H1 (cell line): ENCODE results near the gene OSBPL9. TPM values are rescaled to one million over a fixed set of nuclear protein-coding genes. Genes with fewer than 3 reads are reported as not detected.

Source experiments
- CHD7 ChIP-seq: fragments of 300-600 bp; sonication (generic); IDR thresholded peaks from 2 replicates; pipeline ENCODE4 v1.7.1; 2012; ENCODE audit warnings: low read length, moderate library complexity, mild to moderate bottlenecking, inconsistent platforms; ENCODE audit not compliant: insufficient replicate concordance
- CTBP2 ChIP-seq: IDR thresholded peaks from 2 replicates; pipeline ENCODE4 v1.7.0; 2011; ENCODE audit warnings: borderline replicate concordance, mild to moderate bottlenecking, moderate library complexity, mixed read lengths, low read length; ENCODE audit not compliant: insufficient read depth, insufficient read length
- polyA plus RNA-seq, 7 experiments: library from polyadenylated mRNA; depleted of rRNA in 3 of 7; stranded (reverse) in 5 of 7; unstranded in 2 of 7; fragments of >200 nt in 5 of 7; fragments of 200-250 nt in 2 of 7; gene quantifications; 1 replicate in 5 of 7; 2 replicates in 1 of 7; 4 replicates in 1 of 7; pipeline versions ENCODE4 v1.2.1 to v1.2.3, GENCODE V29; 2011 to 2013; ENCODE audit warnings: missing spikeins in 2 of 7, mixed read lengths in 2 of 7
- total RNA-seq: library from RNA; stranded (reverse); fragmentation: NEBNext Ultra II Directional; extraction: Animal tissue kit (Norgen Biotek cat#: 25700); gene quantifications from 2 replicates; pipeline ENCODE4 v1.2.1, GENCODE V29; 2021

Gene OSBPL9
- total and polyA plus RNA-seq, 2 of the 8 experiments (the other 6 are each of a cell fraction or from before 2014, with no cell fraction given): 58.2 to 71.6 TPM

DNA sequence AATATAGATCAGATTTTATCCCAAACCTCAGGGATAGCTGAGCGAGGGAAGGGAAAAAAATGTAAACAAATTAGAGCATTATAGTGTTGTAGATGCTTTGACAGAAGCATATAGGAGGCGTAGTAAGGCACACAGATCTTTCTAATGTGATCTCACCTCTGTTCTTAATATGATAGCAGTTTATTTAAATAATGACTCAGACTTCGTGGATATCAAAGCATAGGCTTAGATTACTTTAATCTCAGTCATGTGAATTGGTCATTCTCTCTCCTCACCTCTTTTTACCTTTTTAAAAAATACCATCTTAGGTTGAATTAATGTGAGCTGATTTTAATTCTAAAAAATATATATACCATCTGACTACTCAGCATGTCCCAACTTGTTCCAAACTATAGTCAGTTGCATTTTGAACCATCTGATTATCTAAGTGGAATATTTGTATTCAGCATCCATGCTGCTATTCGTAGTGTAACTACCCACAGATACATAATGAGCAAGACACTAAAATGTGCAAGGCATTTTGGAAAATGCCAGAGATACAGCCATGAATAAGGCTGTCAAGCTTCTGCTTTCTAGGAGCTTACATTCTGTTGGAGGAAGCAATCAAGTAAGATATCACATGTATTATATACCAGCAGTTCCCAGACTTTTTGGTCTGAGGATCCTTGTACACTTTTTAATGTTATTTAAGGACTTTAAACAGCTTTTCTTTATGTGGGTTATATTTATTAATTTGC lies 76.7 kb downstream of the OSBPL9 start (continued):
- no peak for TF ChIP-seq CHD7
- TF ChIP-seq CTBP2: no peak
